Esophagus muscularis mucosa (tissue), 4 donors: Measurements from ENCODE around the gene PDCD1.

Source experiments
- CTCF ChIP-seq, 3 experiments: fragments of 200-600 bp in 2 of 3; fragments of 450-650 bp in 1 of 3; sonication (generic) in 2 of 3; IDR thresholded peaks; one replicate each; pipeline ENCODE4 v1.5.1; 2017 to 2019; ENCODE audit warnings: antibody characterized with exemption in 3 of 3, mild to moderate bottlenecking in 2 of 3, moderate library complexity in 1 of 3
- EP300 ChIP-seq: sonication (generic); formaldehyde crosslinking; IDR thresholded peaks from one replicate; pipeline ENCODE4 v1.6.1; 2017; ENCODE audit warnings: antibody characterized with exemption
- POLR2A ChIP-seq: fragments of 450-650 bp; IDR thresholded peaks from one replicate; pipeline ENCODE4 v1.6.1; 2017; ENCODE audit warnings: antibody characterized with exemption, moderate library complexity, mild to moderate bottlenecking, low read depth
- POLR2AphosphoS5 ChIP-seq, 2 donors: sonication (generic); formaldehyde crosslinking; IDR thresholded peaks; one replicate each; pipeline ENCODE4 v1.6.1; 2017; ENCODE audit warnings: antibody characterized with exemption in 2 of 2

GRCh38 chr2:241814643-241815476 is 43.8 kb downstream of the PDCD1 start:
- TF ChIP-seq POLR2AphosphoS5 (IDR thresholded peaks at IDR 0.05) (no peak), EP300 (no peak), CTCF (IDR thresholded peaks at IDR 0.05) (no peak), POLR2A (no peak)
